DMS153 (cell line): ENCODE measurements around the gene CYB561D2.

Experiments used
- DNase-seq: peaks from one replicate; lab custom pipeline; 2025; lab: John Stamatoyannopoulos, UW

Gene CYB561D2

GRCh38 chr3:50323614-50324199, 27.0 kb upstream of the CYB561D2 start:
- no peak for DNase-seq

GRCh38 chr3:50324351-50325112, 26.1 kb upstream of the CYB561D2 start:
- no peak for DNase-seq

- no peak for DNase-seq
These were observed 25.6 kb upstream of the CYB561D2 start for GRCh38 chr3:50325113-50325480.

GRCh38 chr3:50325497-50326181, 25.0 kb upstream of the CYB561D2 start:
- DNase-seq: no peak

- no peak for DNase-seq
These were observed 24.5 kb upstream of the CYB561D2 start for GRCh38 chr3:50326182-50326541.

- DNase-seq: no peak
These were observed 23.5 kb upstream of the CYB561D2 start for GRCh38 chr3:50327129-50327528.

GRCh38 chr3:50327943-50328691, 22.5 kb upstream of the CYB561D2 start, which contains the start of gene TUSC2:
Gene TUSC2, minus strand, starts transcription at chr3:50328223. Its CDS starts 124 bp downstream, at chr3:50328099.
- DNase-seq: peak; percentile 82

- no peak for DNase-seq
These were observed 20.3 kb upstream of the CYB561D2 start for GRCh38 chr3:50330330-50330729.

GRCh38 chr3:50331364-50331907, 19.2 kb upstream of the CYB561D2 start:
- DNase-seq: no peak

- DNase-seq: no peak
These were observed 16.8 kb upstream of the CYB561D2 start for GRCh38 chr3:50333744-50334328.

- no peak for DNase-seq
These were observed 16.2 kb upstream of the CYB561D2 start for GRCh38 chr3:50334339-50335075.

GRCh38 chr3:50336452-50337174, 14.0 kb upstream of the CYB561D2 start:
- DNase-seq: no peak

- peak; percentile 92 for DNase-seq
These were observed 13.3 kb upstream of the CYB561D2 start for GRCh38 chr3:50337175-50337861.

GRCh38 chr3:50338965-50339364, 11.7 kb upstream of the CYB561D2 start:
- DNase-seq: no peak

GRCh38 chr3:50339485-50340146, 11.0 kb upstream of the CYB561D2 start:
- DNase-seq: no peak

GRCh38 chr3:50340147-50340447, 10.6 kb upstream of the CYB561D2 start:
- DNase-seq: no peak

- no peak for DNase-seq
These were observed 10.0 kb upstream of the CYB561D2 start, which contains the start of gene RASSF1 for GRCh38 chr3:50340448-50341329. Gene RASSF1, minus strand, starts transcription at chr3:50340836. Its CDS starts 31 bp downstream, at chr3:50340805.

GRCh38 chr3:50341537-50341936, 9.1 kb upstream of the CYB561D2 start:
- DNase-seq: no peak
